Activated CD4-positive, CD25-positive, alpha-beta regulatory T cell treated with anti-CD3 and anti-CD28 coated beads, Interleukin-2, amount 50 U/mL, for 16 hours (primary cell): ENCODE measurements around the gene PDRG1.
A peak's percentile ranks its signal among the peaks of the same experiment; 100 is the strongest.

Source experiments
- DNase-seq: peaks from one replicate; pipeline ENCODE4 v3.0.0-alpha.2; 2020; ENCODE audit warnings: low read depth, low spot score

Gene PDRG1

DNA sequence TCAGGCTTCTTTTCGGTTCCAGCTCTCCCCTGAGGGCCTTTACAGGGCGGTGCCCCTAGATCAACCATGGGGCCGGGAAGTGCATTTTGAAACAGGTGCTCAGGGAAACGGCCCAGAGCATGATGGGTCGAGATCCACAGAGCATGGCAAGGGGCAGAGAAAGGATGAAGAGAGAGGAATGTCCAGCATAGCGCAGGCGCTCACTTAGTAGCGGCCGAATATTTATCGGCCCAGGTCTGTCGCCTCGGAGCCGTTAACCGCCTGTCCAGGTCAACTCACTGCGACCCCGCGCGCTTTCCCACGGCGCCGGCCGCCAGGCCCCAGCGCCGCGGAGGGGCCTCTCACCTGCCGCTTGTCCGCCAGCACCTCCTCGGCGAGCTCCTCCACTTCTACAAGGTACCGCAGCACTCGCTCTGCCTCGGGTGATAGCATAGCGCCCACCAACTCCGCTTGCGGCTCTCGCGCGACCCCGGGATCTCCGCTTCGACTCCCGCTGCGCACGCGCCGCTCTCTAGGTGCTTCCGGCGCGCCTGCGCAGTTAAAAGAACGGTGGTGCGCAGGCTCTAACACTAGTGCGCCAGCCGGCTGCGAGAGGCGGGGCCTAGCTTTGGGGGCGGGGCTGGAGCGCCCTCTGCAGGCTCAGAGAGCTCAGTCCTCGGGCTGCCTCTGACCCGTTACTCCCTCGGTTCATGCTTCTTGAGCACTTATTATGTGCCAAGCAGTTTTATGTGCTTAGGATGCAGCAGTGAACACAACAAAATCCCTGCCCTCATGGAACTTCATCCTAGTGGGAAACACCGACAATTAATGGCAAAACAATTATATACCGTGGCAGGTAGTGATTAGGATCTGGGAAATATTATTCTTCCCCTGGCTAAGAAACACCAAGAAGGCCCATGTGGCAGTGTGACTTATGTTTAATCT, at the start of gene PDRG1:
Gene PDRG1, minus strand, starts transcription at position 517 of the 924 bp plus-strand sequence. Its CDS starts 85 bp downstream, at position 432.
- peak; percentile 93 for DNase-seq

DNA sequence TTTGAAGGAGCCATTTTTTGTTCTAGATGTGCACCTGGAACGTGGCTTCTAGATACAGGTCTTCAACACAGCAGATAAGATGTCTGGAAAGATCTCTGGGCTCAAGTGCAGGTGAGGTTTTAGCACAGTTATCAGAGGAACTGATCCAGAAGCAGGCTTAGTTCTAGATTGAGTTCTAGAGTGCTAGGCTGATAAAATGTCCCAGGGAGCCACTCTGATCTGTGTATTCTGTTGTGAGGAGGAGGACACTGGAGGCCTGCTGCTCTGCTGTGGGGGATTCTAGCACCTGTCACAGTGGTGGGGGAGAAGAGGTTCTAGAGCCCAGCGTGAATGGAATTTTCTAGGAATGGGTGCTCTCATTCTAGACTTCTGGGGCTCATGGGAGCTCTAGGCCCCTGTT, 46.4 kb upstream of the PDRG1 start:
- DNase-seq: no peak

GRCh38 chr20:31996996-31997395, 45.1 kb upstream of the PDRG1 start:
- DNase-seq: no peak

- no peak for DNase-seq
These were observed 40.2 kb upstream of the PDRG1 start for GRCh38 chr20:31992086-31992485.

DNA sequence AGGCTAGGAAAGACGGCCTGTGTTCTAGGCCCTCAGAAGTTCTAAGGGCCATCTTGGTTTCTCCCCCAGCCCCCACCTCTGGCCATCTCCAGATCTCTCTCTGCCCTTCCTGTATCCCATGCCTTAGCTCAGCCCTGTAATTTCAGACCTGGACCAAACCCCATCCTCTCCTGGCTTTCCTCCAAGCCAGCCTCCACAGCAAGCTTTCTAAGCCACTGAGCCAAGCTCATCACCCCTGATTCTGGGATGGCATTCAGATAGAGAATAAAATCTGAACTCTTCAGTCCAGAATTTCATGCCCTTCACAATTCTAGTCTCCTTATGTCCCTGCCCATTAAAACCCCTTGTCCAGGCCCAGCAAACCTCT, 39.5 kb upstream of the PDRG1 start:
- no peak for DNase-seq

GRCh38 chr20:31990641-31991338, 38.9 kb upstream of the PDRG1 start:
- DNase-seq: no peak

DNA sequence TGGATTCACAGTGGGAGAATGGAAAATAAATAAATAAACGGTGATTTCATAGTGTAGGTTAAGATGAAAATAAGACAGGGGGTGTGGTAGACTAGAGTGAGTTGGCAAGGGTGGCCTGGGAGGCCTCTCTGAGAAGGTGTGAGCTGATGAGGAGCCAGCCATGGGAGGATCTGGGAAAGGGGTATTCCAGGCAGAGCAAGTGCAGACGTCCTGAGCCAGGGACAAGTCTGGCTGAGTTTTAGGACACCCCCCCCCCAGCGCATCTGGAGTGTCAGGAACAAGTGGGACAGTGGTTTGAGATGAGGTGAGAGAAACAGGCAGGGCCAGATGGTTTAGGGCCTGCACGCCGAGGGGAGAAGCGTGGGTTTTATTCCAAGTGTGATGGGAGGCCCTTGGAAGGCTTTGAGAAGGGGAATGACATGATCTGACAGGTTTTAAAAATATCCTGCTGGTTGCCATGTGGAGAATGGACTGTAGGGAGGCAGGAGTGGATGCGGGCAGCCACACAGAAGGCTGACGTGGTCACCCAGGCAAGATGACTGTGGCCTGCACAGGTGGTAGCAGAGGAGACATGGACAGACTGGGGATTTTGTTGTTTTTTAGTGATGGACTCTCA, 37.3 kb upstream of the PDRG1 start:
- DNase-seq: no peak

- no peak for DNase-seq
These were observed 36.7 kb upstream of the PDRG1 start for GRCh38 chr20:31988430-31989015.

- DNase-seq: no peak
These were observed 35.9 kb upstream of the PDRG1 start for GRCh38 chr20:31987744-31988143.

GRCh38 chr20:31984981-31985471, 33.2 kb upstream of the PDRG1 start:
- DNase-seq: no peak

DNA sequence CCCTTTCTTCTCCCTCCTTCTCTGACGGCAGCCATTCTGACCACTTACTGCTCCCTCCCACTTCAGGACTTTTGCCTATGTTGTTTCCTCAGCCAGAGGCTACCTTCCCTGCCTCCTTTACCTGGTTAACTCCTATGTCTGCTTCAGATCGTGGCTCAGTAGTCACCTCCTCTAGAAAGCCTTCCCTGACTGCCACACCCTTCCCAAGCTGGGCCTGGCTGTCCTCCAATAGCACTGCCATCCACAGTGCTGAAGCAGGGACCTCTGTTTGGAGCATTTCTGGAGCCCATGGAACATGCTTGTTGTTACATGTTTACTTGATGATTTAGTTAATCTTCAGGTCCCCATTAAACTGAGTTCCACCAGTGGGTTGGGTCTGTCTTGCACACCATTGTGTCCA, 29.9 kb upstream of the PDRG1 start:
- no peak for DNase-seq

DNA sequence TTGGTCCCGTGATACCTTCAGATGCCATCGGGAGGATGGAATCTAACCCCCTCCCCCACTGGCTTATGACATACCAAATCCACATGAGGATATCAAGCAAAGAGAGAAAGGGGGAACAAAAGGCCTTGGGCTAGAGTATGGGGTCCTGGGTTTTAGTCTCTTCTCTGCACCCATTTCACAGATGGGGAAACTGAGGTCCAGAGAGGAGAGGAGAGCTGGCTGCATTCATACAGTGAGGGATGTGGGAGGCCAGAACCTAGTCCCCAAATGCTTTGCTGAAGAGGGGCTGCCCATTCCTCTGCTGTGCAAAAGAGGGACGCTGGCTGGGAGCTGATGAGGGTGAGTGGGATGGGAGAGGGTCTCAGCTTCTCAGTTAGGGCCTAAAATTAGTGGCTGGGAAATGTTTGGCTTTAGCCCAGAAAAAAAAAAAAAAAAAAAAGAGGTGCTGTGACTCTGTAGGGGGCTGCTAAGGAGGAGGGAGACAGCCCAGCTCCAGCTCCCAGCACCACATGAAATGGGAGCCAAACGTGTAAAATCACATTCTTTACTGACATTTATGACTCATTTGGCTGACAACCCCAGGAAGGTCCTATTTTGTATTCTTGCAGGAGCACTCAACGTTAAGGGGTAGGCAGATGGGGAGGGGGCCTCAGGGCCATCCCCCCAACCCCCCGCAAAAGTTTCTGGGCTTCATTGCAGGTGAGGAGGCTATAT, 28.0 kb upstream of the PDRG1 start:
- DNase-seq: no peak

DNA sequence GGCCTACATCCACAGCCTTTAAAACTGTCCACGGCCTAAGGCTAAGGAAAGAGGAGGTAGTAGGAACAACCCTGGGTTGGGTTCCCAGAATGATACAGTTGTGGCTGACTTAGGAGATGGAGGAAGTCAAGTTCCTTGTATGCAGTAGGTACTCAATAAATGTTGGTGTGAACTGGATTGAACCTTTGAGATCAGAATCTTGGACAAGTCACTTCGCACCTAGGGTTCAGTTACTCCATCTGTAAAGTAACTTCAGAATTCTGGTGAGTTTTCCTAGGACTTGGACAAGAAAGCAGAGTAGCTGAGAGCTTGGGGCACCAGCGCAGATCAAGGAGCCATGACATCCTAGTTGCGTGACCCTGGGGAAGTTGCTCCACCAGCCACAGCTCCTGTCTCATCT, 25.2 kb upstream of the PDRG1 start:
- no peak for DNase-seq

- no peak for DNase-seq
These were observed 24.0 kb upstream of the PDRG1 start for GRCh38 chr20:31975874-31976273.

DNA sequence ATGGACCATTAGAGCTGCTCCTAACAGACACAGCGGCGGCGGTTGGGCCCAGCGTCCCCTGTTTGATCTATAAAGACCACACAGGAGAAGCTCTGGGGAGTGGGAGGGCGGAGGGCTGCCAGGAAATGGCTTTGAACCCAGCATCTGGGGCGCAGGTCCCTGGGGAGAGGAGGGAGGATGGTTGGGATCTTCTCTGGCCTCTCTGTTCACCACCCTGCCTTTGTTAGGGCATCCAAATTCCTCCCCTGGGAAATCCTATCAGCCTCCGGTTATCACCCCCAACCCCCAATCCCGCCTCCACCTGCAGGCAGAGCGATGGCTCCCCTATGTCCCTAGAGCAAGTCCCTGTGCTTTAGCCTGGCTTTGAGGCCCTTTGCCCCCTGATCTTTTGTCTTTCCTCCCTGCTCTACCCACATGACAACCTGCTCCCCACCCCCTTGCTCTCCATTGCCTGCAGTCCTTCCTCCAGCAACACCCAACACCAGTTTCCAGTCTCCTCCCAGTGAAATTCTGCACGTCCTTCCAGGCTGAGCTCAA, 23.2 kb upstream of the PDRG1 start:
- DNase-seq: no peak

DNA sequence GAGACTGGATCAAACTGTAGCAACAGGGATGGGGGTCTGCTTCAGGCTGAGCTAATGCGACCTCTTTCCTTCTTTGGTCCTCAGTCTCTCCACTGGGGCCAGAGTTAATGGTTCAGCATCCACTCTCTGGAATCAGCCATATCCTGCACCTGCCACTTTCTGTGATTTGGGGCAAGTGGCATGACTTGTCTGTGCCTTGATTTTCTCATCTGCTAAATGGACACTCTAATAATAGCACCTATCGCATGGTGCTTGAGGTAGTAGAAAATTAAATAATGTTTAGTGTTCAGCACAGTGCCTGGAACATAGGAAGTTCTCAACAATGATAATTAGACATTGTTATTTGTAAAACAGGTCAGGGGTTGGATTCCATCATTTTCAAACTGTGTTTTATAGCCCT, 22.4 kb upstream of the PDRG1 start:
- no peak for DNase-seq

DNA sequence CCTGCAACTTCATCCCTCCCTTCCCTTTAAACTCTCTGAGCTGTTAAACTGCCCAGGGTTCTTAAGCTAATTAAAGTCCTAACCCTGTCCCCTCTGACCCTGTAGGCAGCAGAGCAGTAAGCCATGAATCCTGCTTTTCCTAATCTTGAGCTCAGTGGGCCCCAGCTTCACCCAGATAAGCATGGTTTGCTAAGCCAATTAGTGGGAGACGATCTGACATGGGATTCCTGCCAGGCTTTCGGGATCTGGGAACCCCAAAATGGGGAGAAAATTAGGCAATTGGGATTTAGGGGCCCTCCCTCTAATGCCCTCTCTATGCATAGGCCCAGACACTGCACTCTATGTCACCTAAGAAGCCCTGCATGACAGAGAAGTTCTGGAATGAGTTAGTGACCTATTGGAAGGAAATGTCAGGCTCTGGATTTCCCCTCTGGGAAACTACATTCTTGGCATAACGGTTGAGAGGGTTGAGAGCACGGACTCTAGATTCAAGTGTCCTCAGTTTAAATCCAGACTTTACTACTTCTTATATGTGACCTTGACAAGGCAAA, 20.7 kb upstream of the PDRG1 start:
- no peak for DNase-seq

DNA sequence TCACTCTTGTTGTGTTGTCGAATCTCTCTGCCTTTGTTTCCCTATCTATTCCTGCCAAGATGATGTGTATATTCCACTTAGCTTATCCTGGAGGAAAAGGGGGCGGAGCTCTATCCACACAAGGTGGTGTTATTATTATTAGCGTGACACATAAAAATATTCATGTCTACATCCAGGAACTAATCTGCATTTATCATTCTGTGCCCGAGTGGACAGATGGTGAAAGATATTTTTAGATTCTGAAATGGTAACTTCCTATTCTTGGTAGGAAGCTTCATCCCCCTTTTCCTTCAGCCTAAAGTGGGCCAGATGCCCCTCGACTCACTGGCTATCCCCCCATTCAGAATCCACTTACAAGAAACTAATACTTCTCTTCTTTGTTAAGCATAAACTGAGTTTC, 18.1 kb upstream of the PDRG1 start:
- DNase-seq: no peak

DNA sequence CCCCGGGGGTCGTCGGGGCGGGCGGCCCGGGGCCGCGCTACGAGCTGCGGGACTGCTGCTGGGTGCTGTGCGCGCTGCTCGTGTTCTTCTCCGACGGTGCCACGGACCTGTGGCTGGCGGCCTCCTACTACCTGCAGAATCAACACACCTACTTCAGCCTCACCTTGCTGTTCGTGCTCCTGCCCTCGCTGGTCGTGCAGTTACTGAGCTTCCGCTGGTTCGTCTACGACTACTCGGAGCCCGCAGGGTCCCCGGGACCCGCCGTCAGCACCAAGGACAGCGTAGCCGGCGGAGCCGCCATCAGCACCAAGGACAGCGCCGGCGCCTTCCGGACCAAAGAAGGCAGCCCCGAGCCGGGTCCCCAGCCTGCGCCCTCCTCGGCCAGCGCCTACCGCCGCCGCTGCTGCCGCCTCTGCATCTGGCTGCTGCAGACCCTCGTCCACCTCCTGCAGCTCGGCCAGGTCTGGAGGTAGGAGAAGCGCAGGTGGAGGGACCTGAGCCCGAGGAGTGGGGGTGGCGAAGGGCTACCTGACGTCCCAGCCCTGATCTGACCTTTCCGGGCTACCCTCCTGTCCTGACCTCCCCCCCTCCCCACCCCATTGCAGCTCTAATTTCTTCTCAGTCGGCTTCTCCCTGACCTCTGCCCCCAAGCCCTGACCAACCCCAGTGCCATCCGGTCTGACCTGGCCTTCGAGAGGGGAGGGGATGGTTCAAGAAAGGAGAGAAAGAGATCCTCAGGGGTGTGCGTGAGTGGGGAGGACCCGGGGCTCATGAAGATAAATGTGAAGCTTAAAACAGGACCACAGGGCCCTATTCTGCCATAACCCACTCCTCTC, 16.7 kb upstream of the PDRG1 start:
- DNase-seq: peak; percentile 47

DNA sequence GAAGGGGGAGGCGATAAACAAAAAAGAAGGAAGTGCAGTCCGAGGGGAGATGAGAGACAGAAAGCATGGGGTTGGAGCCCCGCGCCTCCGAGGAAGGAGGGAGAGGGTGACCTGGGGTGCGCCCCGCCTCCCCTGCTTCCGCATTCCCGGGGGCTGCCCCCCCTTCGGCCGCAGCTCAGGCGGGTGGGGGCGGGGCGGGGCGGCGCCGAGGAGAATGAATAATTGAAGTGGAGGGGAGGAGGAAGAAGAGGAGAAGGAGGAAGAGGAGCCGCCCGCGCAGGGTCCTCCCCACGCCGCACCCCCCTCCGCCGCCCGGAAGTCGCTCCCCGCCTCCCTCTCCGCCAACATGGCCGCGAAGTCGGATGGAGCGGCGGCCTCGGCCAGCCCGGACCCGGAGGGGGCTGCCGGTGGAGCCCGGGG, 16.0 kb upstream of the PDRG1 start, which contains the start of gene XKR7:
Gene XKR7, plus strand, starts transcription at position 322 of the 420 bp plus-strand sequence. Its CDS starts 25 bp downstream, at position 347.
- DNase-seq: no peak
